GM04503 (cell line): ENCODE results near the gene CHID1.

Experiments used
- DNase-seq: peaks from one replicate; pipeline ENCODE4 v3.0.0-alpha.2; 2012; ENCODE audit warnings: low read depth

CHID1 gene

DNA sequence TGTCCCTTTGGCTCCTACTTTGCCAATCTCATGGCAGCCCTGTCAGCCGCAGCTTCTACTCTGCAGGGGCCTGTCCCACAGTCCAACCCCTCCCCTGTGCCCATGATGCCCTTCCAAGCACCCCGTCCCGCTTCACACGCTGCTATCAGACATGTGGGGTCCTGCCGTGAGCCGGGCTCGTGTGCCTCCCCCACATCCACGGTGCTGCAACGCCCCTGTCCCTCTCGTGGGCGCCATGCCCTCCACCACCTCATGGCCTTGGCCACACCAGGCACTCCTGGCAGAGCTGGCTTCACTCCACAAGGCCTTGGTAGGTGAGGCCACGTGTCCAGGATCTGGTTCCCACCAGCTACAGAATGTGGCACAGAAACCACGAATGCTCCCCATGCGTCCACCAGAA, 23.0 kb downstream of the CHID1 start:
- no peak for DNase-seq

DNA sequence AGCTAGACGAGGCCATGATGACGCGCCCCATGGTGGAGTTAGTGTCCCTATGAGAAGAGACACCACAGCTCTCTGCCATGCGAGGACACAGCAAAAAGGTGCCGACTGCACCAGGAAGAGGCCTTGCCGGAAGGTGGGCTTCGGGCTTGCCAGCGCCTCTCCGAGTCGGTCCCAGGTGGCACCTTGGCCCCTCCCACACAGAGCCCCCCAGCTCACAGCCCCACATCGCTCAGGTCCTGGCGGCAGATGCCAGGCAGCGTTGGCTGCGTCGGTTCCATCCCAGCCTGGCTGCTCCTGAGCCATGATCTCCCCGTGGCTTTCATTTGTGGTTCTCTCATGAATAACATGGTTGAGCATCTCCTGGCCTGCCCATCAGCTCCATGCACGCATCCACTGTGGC, 24.0 kb downstream of the CHID1 start:
- no peak for DNase-seq

DNA sequence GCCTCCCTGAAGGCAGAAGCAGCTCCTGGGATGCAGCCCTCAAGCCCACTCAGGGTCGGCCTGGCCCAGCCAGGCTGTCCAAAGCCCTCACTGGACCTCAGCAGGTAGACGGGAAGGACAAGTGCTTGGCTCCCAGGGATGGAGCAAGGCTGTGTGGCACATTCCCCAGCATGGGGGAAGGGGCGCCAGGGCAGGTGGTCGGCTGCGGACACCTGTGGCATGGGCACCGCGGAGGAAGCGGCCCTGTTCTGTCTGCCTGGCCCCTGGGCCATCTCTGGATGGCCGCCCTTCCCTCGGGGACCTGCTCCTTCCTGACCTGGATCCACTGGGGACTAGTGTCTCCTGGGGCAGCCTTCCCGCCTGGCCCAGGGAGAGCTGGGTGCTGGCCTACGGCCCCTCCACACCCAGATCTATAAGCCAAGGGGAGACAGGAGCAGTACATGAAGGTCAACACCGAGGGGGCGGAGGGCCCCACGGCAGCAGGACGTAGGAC, 26.0 kb downstream of the CHID1 start:
- DNase-seq, result no peak

DNA sequence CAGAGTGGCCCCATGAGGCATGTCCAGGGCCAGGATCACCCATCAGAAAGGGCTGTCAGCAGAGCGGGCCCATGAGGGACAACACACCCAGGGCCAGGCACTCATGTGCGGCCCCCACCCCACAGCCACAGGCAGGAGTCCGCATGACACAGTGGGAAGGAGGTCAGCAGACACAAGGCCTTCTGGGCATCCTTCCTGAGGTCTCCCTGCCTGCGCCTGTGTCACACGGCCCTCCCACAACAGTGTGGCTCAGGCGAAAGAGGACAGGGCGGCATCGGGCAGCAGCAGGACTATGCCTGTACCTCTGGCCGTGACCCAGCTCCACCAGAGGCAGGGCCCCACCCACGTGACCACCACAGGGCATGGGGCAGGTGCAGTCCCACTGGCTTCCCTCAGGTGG, 27.1 kb downstream of the CHID1 start:
- no peak for DNase-seq

DNA sequence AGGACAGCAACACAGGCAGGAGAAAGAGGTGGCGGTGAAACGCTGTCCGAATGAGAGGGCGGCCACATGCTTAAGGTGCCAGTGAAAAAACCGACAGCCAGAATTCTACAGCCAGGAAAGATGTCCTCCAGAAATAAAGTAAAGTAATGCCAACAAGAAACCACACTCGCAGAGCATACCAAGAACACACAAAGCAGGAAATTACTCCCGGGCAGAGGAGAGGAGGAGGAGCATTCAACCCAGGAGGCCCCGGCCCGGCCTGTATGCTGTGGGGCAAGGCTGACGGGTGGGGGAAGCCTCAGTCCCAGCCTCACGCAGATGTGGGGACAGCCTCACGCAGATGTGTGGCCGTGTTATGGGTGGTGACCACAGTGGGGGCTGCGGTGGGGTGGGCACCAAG, 28.0 kb downstream of the CHID1 start:
- DNase-seq, result no peak

DNA sequence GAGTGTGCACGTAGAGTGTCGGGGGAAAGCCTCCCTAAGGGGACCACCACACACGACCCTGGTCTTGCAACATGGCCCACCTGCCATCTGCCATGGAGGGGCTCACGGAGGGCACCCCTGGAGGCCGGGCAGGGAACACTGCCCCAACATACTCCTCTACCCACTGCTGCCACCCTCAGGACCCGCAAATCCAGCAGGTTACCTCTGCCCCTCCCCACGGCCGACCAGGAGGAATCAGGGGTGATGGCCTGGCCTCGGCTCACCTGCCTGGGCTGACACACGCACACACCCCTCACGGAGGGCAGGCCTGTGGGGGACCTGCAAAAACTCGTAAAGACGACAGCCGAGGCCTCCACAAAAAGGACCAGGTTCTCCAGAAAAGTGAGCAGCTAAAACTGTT, 30.2 kb downstream of the CHID1 start:
- DNase-seq, result no peak

DNA sequence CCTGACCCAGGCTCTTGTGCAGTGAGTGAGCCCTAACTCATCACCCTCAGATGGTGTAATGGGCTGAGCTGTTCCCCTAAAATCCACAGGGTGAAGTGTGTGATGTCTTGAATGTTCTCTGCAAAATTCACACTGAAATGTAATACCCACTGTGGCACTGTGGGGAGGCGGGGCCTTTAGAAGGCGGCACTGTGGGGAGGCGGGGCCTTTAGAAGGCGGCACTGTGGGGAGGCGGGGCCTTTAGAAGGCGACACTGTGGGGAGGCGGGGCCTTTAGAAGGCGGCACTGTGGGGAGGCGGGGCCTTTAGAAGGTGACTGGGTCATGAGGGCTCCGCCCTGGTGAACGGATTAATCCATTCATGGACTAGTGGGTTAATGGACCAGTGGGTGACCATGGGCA, 33.0 kb downstream of the CHID1 start:
- DNase-seq, result no peak

DNA sequence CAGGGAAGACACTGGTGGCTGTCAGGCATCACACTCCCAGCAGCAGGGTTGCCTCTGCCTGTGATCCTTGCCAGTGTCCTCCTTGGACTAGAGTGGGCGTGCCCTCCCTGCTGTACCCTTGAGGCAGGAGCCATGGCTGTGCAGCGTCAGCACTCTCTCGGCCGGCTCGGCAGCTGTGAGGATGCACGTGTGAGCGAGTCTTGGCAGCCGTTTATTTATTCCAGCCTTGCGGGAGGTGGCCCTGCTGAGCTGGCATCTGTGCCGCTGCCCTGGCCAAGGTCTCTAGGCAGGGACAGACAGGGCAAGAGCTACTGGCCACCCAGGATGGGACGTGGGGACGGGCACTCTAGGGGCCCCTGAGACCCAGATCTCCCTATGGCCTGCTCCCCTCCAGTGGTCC, 34.1 kb downstream of the CHID1 start:
- no peak for DNase-seq

DNA sequence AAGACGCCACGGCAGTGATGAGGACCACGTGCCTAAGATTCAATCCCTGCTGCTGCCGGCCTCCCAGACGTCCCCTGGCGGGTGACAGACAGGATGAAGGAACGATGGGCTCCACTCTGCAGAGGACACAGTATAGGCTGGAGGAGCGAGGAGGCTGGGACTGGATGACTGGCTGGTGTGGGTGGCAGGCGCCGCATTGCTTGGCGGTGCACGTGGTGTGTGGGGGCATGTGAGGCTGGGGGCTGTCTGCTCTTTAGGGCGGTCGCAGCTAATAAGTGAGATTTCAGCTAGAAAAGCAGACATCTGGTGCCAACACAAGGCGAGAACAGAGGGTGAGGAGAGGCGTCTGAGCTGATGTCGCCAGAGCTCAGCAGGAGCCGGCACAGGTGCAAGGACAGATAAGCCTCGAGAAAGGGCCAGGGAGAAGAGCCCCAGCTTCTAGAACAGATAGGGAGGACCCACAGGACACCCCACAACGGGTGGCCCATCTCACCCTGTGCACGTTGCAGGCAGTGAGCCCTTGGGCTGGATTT, 34.8 kb downstream of the CHID1 start:
- DNase-seq, result no peak

DNA sequence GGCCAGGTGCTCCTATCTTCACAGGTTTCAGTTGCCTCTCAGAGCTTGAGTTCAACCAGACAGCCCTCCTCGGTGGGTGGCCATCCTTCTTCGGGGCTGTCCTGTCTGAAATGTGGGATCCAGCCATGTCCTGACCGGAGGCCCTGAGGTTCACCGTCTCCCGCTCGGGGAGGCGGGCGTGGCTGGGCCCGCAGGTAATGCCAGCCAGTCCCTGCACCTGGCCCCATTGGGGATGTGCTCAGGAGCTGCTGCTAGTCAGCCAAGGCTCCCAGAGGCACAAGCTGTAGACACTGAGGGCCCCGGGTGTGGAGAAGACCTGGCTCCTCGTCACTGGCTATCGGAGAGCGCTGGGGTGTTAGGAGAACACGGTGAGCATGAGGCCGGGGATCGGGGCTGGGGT, 35.4 kb downstream of the CHID1 start:
- DNase-seq, result no peak

DNA sequence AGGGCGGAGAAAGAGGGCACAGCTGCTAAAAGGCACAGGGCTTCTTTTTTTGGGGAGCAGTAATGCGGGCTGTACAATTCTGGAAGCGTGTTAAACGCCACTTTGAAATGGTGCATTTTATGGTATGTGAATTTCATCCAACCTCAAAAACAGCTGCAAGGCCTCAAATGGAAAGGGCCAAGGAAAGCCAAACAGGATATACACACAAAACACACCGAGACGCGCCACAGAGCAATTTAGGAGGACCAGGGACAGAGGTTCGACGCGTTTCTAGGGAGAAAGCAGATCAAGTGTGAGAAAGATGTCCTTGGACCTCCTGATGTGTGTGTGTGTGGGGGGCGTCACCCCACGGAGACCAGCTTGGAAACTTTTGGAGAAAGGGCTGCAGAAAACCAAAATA, 36.9 kb downstream of the CHID1 start:
- no peak for DNase-seq

DNA sequence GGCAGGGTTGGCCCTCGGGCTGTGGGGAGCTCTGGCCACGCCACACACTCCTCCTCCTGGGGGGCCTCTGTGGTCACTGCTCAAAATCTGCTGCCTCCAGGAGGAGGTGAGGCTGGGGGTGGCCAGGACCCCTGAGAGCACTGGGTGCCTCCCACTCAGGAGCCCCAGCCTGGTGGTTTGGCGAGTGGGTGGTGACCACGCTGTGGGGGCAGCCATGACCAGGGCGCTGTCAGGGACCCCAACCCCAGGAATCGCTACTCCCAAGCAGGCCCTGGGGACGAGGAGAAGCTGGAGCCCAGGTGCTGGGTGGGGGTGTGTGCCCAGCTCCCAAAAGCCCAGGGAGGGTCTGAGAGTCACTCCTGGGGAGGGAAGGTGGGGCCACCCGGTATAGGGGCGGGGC, 37.8 kb downstream of the CHID1 start:
- DNase-seq, result no peak

DNA sequence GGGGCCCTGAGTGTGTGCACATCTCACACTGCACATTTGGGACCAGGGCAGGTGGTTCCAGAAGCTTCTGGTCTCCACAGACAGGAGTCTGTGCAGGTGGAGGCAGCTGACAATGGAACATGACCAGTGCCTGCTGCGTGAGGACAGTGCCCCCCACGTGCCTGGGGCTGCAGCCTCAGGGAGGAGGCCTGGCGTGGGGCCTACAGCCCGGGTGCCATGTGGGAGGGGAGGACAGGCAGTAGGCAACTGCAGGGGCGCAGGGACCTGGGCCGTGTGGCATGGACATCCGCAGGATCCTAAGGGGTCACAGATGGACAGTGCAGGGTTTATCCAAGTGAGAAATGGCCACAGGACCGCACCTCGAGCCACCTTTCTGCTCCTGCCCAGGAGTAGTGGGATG, 39.1 kb downstream of the CHID1 start:
- no peak for DNase-seq

DNA sequence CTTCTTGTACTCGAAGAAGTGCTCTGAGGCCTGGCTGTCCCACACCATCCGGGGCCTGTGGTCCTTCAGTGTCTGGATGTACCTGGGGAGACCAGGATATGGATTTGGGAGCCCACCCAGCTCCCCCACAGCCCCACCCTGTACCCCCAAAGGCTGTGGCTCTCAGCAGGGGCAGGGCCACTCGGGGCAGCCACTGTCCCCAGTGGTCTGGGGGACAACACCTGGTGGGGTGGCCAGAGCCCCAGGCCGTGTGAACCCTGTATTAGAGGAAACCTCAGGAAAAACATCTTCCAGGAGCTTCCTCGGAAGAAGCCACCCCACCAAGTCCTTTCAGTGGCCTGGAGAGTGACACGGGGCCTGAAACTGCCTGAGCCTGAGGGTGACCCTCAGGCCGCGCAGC, 40.2 kb downstream of the CHID1 start:
- no peak for DNase-seq

DNA sequence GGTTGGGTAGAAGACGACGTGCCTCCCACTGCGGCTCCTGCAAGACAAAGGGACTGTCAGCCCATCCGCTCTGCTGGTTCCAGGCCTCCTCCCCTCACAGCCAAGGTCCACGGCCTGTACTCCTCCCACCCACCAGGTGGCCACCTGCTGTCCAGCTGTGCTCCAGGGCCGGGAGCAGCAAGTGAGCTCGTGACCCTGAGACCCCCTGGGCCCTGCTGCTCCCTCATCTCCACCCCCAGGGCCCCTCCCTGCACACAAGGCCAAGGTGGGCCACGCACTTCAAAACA, 40.5 kb downstream of the CHID1 start:
- DNase-seq, result no peak

DNA sequence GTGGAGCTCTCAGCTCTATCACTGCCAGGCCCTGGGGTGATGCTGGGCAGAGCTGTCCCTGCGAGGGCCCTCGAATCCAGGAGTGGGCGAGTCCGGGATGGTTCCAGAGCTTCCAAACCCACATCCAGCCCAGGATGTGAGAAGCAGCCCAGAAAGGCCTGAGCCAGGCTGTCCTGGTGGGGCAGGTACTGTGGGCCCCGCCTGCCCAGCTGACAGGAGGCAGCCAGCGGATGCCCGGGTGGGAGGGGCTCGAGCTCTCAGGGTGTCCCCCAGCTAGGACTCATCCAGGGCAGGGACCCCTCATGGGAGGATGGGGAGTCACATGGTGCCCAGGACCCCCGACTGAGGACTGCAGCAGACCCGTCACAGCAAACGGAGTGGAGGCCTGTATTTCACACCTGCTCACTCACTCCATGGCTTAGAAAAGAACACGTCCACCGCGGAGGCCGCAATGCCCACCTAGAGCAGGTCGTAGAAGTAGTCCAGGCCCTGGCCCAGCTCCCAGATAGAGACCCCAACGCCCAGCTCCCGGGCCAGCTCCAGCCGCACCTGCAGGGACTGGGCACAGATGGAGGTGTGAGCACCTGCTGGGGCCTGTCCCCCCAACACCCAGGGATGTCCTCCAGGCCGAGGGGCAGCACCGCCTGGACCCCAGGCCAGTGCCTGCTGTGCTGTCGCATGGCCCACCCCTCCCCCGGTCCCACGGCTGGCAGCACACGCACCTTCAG, 41.0 kb downstream of the CHID1 start:
- no peak for DNase-seq

DNA sequence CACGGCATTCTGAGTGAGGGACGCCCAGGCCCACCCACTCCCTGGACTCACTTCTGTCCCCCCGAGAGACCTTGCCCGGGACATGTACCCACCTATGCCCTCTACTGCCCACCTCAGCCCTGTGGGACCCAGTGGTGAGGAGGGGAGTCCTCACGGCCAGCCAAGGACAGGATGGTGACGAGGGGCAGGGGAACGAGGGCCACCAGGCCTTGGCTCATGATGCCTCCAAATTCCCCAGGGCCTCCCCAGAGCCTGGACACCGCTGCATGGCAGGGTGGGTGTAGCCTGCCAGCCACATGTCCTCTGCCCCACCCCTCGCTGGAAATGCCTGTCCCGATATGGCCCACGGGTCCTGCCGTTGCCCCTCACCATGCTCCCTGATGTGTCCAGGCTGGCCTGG, 41.8 kb downstream of the CHID1 start:
- DNase-seq, result no peak

DNA sequence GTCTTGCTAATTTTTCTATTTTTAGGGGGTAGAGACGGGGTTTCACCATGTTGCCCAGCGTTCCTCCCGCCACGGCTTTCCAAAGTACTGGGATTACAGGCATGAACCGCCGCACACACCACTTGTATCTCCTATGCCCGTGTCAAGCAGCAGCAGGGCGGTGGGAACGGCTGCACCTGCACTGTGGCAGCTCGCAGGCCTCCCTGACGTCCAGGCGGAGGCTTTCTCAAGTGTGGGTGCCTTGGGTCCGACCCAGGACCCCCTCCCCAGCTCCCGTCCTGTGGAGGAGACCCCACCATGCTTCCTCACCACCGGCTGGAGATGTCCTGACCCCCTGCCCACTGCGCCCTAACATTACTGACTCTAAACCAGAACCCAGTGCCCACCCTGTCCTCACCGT, 42.2 kb downstream of the CHID1 start:
- DNase-seq, result no peak

DNA sequence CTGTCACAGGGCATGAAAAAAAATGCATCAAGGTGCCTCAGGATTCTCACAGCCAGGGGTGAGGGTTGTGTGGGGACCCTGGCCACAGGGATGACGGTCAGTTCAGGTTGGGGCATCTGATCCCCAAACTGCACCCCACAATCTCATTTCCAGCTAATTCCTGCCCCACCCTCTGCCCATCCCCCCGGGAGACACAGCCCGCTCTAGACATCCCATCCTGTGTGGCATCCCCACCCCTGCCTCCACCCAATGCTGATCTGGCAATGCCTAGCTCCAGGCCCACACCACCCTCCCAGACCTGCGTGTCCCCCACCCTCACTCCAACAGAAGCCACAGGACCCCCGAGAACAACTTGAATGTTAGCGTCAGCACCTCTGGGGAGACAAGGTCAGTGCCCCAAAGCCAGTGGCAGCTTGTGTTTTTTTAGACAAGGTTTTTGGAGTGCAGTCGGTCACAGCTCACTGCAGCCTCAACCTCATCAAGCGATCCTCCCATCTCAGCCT, 42.7 kb downstream of the CHID1 start:
- DNase-seq, result no peak

DNA sequence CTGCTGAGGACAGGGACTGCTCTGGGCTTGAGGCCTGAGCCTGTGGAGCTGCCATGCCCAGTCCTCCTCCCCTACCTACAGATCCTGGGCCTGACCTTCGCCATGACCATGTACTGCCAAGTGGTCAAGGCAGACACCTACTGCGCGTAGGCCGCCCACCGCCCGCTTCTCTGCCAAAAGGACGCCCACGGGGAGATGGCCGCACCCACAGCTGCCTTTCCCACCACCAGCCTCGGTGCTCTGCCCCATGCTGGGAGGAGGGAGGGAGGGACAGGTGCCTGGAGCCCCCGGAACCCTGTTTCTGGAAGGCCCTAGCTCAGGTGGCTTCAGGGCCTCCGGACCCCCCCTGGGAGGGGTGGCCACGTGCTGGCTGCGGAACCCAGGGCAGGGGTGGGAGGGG, 44.1 kb downstream of the CHID1 start:
- DNase-seq, result no peak

DNA sequence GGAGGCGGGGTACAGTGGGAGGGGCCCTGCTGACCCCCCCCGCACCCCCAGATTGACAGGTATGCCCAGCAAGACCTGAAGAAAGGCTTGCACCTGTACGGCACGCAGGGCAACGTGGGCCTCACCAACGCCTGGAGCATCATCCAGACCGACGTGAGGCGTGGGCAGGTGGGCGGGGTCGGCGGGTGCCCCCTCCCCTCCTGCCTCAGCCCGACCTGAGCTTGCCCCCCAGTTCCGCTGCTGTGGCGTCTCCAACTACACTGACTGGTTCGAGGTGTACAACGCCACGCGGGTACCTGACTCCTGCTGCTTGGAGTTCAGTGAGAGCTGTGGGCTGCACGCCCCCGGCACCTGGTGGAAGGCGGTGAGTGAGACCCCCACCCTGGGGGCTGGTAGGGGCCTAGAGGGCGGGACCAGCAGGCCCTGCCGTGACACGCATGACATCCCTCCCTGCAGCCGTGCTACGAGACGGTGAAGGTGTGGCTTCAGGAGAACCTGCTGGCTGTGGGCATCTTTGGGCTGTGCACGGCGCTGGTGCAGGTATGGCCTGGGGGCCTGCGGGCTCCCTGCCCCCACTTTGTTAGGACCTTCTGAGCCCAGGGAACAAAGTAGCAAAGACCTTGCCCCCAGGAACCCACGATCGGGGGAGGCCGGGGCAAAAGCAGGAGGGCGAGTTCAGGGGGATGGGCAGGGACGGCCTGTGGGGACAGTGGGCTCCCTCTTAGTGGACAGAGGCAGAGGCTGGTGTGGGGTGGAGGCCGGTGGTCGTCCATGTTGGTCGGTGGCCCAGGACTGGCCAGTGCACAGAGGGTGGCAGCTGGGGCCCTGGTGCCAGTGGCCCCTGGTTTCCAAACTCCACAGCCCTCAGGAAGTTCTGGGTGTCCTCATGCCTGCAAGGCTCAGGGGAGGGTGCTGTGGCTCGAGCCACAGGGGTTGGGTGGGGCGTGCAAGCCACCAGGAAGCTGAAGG, 44.9 kb downstream of the CHID1 start:
- no peak for DNase-seq

DNA sequence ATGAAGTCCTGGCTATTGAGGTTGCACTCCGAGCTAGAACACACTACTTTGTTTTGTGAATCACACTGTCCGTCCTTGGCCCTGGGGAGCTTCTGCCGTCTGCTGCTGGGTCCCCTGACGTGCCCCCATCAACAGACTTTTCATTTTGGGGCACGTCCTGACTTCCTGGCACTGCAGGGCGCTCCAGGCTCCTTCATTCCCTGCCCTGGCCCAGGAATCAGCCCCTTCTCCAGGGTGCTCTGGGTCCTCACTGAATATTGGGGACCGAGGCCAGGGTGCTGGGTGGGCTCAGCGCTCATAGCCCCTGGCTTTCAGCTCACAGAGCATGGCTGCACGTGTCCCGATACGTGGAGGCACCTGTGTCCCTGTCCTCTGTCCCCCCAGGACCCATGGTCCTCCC, 45.7 kb downstream of the CHID1 start:
- DNase-seq, result no peak
